ENCODE results near the gene KLF1. TPM values are rescaled to one million over a fixed set of nuclear protein-coding genes. Genes with fewer than 3 reads are reported as not detected.

The KLF1 gene
- total RNA-seq, 4 donors from 2014 or later: 0.69 TPM; not detected in 3

- no peak for ATAC-seq (ENCODE audit: low FRiP score)
Observed at GRCh38 chr19:12873891-12874745, 12.9 kb downstream of the KLF1 start.

GRCh38 chr19:12872941-12873890 lies 13.8 kb downstream of the KLF1 start:
- no peak for TF ChIP-seq CTCF (IDR thresholded peaks at IDR 0.05)
- DNase-seq (ENCODE audit: low spot score) (peak; percentile 34), ATAC-seq (ENCODE audit: low FRiP score) (peak; percentile 67)

More at GRCh38 chr19:12873891-12874745, 12.9 kb downstream of the KLF1 start:
- no peak for TF ChIP-seq CTCF (IDR thresholded peaks at IDR 0.05)
- DNase-seq (ENCODE audit: low spot score): no peak

- DNase-seq (ENCODE audit: low spot score) (no peak), ATAC-seq (ENCODE audit: low FRiP score) (no peak)
- TF ChIP-seq CTCF (IDR thresholded peaks at IDR 0.05): no peak
Observed at GRCh38 chr19:12872255-12872654, 14.7 kb downstream of the KLF1 start.

GRCh38 chr19:12871681-12872080 lies 15.3 kb downstream of the KLF1 start:
- DNase-seq (ENCODE audit: low spot score) (no peak), ATAC-seq (ENCODE audit: low FRiP score) (no peak)
- no peak for TF ChIP-seq CTCF (IDR thresholded peaks at IDR 0.05)

GRCh38 chr19:12868540-12869112 lies 18.4 kb downstream of the KLF1 start:
- ATAC-seq (ENCODE audit: low FRiP score): no peak

More at GRCh38 chr19:12868540-12869112, 18.4 kb downstream of the KLF1 start:
- DNase-seq (ENCODE audit: low spot score): no peak
- TF ChIP-seq CTCF (IDR thresholded peaks at IDR 0.05): no peak
